ENCODE results near the gene HOXB8.

GRCh38 chr17:48617471-48618255 is 2.6 kb upstream of the HOXB8 start:
- TF ChIP-seq CTCF (IDR thresholded peaks at IDR 0.05; ENCODE audit: low read length), result no peak
- TF ChIP-seq EZH2 (optimal IDR thresholded peaks at IDR 0.05; ENCODE audit: low read depth, low read length), result no peak
- no peak for TF ChIP-seq EZH2phosphoT487 (IDR thresholded peaks at IDR 0.05; ENCODE audit: low read length)
